Measurements from ENCODE around the gene UBE2S.
A peak's percentile ranks its signal among the peaks of the same experiment; 100 is the strongest.
"Not testable (repeated sequence)": the region's sequence is repeated elsewhere in the genome, so short reads cannot be mapped to it uniquely, and the experiment has no call there.

UBE2S gene

DNA sequence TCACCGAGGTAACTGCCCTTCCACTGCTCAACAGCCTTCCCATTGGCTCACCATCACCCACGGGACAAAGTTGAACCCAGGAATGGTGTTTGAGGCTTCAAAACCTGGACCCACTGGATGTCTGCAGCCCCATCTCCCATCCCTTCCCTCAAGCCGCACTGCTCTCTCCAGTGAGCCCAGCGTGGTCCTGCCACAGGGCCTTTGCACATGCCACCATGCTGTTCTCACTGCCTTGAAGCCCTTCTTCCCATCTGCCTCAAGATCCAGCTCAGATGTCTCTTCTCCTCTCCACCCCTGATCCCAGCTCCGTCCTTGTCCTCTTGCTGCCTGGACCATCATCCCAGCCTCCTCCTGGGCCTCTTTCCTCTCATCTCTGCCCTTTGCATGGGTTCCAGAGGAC is 31.5 kb upstream of the UBE2S start:
- DNase-seq, result no peak

- no peak for DNase-seq
Measured at GRCh38 chr19:55437410-55437809, 29.8 kb upstream of the UBE2S start.

- DNase-seq, result no peak
Measured at GRCh38 chr19:55436847-55437246, 29.3 kb upstream of the UBE2S start.

DNA sequence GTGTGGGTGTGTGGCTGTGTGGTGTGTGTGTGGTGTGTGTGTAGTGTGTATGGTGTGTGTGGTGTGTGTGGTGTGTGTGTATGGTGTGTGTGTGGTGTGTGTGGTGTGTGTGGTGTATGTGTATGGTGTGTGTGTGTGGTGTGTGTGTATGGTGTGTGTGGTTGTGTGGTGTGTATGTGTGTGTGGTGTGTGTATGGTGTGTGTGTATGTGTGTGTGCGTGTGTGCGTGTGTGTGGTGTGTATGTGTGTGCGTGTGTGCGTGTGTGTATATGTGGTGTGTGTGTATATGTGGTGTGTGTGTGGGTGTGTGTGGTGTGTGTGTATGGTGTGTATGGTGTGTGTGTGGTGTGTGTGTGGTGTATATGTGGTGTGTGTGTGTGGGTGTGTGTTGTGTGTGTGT is 27.4 kb upstream of the UBE2S start:
- DNase-seq, result no peak

DNA sequence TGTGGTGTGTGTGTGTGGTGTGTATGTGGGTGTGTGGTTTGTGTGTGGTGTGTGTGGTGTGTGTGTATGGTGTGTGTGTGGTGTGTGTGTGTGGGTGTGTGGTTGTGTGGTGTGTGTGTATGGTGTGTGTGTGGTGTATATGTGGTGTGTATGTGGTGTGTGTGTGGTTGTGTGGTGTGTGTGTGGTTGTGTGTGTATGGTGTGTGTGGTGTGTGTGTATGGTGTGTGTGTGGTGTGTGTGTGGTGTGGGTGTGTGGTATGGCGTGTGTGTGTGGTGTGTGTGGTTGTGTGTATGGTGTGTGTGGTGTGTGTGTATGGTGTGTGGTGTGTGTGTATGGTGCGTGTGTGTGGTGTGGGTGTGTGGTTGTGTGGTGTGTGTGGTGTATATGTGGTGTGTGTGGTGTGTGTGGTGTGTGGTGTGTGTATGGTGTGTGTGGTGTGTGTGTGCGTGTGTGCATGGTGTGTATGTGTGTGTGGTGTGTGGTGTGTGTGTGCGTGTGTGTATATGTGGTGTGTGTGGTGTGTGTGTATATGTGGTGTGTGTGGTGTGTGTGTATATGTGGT is 26.9 kb upstream of the UBE2S start:
- DNase-seq, result no peak

- no peak for DNase-seq
Measured at GRCh38 chr19:55433292-55433691, 25.7 kb upstream of the UBE2S start.

- no peak for DNase-seq
Measured at GRCh38 chr19:55432241-55432959, 24.8 kb upstream of the UBE2S start.

DNA sequence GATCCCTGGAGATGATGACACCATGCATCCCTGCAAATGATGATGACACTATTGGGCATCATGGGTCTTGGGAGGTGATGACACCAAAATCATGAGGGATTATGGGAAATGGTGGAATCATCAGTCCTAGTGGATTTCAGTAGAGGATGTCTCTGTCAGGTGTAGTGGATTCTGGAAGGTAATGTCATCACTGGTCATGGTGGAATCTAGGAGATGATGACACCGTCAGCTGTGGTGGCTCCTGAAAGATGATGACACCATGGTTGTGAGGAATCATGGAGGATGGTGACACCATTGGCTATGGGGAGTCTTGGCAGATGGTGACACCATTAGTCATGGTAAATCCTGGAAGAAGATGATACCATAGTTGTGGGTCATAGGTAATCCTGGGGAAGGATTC is 23.6 kb upstream of the UBE2S start:
- DNase-seq, result no peak

DNA sequence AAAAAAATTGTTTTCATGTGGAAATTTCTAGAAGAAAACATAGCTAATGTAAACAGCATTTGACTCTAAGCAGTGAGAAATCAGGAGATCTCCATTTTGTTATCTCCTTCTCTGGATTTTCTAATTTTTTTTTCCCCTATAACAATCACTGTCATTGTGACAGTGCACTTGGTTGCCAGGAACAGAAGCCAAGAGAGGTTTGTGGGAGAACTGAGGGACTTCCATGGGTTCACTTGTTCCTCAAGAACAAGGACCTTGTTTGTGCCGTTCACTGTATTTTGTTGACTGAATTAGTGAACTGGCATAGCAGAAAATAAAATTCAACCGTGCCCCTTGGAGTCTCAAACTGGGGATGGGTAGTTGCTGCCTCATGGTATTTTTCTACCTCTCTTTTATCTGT is 18.5 kb upstream of the UBE2S start:
- DNase-seq, result no peak

DNA sequence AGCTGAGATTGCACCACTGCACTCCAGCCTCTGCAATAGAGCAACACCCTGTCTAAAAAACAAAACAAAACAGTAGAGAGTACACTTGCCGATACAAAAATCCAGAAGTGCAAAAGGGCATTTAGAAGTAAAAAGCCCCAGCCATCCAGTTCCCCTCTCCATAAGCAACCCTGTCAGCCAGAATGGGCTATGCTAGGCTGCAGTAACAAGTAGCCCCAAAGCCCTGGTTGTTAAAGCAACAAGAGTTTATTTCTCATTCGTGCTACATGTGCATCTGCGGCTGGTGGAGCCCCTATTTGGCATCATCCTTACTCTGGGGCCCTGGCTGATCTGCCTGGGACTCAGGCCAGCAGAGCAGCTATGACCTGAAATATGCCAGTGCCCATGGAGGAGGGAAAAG is 16.9 kb upstream of the UBE2S start:
- no peak for DNase-seq

GRCh38 chr19:55423225-55424005 is 15.8 kb upstream of the UBE2S start:
- DNase-seq, result no peak

DNA sequence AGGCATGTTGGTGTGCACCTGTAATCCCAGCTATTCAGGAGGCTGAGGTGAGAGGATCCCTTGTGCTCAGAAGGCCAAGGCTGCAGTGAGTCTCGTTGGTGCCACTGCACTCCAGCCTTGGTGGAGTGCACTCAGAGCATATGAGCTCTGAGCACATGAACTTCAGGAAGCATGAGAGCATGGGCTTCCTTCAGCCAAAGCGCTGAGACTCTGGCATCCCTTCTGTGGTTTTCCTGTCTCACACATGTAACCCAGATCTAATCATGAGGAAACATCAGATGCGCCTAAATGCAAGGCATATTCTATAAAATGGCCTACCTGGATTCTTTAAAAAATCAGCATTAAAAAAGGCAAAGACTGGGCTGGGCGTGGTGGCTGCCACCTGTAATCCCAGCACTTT is 13.7 kb upstream of the UBE2S start:
- DNase-seq, result peak; percentile 26

DNA sequence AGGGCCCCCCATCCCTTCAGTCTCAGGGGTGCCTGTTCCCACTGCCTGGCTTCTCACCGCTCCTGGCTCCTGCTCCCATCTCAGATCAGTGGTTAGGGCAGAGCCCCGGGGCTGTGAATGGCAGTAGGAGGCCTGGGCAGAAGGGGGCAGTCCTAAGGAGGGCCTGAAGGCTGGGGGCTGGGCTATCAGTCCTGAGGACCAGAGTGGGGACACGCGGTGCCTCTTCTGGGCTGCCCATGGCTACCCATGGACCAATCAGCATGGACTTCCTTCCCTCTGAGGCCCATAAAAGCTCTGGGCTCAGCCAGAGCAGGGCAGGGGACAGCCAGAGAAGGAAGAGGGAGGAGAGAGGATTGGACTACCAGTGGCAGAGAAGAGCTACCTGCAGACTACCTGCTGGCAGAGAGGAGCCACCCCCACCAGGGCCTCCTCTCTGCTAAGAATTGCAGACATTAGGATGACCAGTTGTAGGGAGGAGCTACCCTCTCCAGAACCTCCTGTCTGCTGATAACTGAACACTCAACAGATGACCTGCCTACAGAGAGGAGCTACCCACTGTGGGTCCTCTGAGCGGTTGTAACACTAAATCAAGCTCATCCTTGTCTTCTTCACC is 12.1 kb upstream of the UBE2S start:
- DNase-seq, result no peak

DNA sequence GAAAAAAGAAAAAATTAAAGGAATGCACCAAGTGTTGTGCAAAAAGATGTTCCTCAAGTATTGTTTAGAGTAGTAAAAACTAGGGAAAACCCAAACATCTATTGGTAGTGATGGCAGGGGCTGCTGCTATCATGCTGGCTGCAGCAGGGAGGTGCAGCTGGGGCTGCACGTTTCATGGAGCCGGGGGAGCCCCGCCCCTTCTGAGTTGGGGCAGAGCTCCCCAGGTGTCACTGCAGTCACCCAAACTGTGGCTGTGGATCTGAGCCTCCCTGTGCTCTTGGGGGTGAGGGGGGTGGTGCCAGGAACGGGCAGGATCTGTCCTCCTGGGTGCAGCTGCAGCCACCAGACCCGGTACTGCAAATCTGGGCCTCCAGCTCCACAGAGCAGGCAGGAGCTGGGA is 11.5 kb upstream of the UBE2S start:
- DNase-seq, result no peak

- peak; percentile 30 for DNase-seq
Measured at GRCh38 chr19:55418185-55418584, 10.6 kb upstream of the UBE2S start.

DNA sequence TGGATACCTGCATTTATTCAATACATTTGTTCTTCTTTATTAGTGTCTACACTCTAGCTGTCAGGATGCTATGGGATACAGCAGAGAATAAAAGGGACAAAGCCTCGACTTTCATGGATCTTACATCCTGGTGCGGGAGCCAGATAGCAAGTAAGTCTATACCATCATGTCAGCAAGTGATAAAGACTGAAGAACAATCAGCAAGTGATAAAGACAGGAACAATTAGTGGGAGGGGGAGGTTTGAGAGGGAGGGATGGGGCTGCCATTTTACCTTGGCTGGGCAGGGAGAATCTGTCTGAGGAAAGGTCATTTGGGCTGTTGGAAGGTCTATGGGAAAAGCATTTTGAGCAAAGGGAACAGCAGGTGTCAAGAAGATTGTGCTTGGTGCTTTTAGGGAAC is 2.6 kb upstream of the UBE2S start:
- DNase-seq, result no peak

DNA sequence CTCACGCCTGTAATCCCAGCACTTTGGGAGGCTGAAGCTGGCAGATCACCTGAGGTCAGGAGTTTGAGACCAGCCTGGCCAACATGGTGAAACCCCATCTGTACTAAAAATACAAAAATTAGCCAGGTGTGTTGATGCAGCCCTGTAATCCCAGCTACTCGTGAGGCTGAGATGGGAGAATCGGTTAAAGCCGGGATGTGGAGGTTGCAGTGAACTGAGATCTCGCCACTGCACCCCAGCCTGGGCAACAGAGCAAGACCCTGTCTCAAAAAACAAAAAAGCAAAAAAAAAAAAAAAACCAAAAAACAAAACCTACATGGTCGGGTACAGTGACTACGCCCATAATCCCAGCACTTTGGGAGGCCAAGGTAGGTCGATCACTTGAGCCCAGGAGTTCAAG is 1.6 kb upstream of the UBE2S start:
- not testable (repeated sequence) for DNase-seq

GRCh38 chr19:55408533-55408872 is 915 bp upstream of the UBE2S start:
- DNase-seq, result no peak

DNA sequence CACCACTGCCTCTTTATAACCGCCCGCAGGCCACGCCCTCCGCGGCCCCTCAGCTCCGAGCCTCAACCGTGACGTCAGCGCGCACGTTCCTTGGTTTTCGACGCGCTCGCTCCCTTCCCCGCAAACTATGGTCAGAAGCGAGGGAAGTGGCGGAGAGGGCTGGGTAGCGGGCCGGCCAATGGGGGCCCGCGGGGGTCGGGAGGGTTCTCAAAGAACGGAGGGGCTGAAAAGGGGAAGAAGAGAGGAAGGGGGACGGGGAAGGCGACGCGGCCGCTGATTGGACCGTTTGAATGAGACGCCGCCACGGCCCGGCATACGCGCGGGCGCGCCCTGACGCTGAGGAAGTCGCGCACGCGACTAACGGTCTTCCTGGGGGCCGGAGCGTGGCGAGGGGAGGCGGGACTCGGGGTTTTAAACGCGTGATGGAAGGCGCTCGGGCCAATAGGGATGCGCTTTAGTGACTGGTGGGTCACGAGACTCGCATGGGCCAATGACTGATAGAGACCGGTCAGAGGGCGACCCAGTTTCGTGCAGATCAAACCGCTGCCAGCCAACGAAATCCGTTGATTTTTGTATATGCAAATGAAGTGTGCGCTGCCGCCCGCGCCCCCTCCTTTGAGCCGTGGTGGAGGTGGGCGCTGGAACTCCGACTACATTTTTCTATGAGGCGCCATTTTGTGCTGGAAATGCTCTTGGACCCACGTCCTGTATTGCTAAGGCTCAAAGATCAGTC is 378 bp upstream of the UBE2S start:
- peak; percentile 92 for DNase-seq

GRCh38 chr19:55406826-55407549 is 600 bp downstream of the UBE2S start:
- no peak for DNase-seq

DNA sequence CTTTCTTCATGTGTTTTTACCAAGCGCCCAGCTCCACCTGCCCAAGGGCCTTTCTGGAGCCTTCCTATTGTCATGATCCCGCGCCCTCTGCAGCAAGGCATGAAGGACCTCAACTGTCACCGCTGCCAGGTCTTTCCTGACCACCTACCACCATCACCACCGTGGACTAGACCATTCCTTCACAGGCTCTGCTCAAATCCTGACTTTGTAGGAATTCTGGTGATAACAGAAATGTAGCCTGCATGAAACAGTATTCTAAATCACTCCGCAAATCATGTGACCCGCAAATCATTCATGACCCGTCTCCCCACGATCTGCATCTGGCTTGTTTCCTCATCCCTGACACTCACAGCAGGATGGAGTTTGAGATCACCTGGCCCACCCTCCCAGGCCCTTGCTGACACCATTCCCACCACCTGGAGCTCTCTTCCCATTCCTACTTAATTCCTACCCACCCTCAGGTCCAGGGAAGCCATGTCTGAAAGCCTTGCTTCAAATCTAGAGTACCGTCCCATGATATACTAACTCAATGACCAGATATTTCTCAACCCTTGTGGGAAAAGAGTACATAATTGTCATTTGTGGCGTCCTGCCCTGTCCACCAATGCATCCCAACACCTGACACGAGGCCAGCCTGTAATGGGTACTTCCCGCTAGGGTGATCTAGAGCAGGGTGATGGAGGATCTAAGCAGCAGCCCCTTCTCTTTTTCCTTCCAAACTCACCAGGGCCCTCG is 1.3 kb downstream of the UBE2S start:
- DNase-seq, result no peak

- no peak for DNase-seq
Measured at GRCh38 chr19:55405638-55406037, 1.9 kb downstream of the UBE2S start.

All from T-helper 9 cell (primary cell).